HPDE6-E6E7 (cell line): Measurements from ENCODE around the gene UGT1A8.

Source experiments
- DNase-seq: peaks from one replicate; pipeline ENCODE4 v3.0.0; 2011; ENCODE audit warnings: missing footprints; ENCODE audit errors: extremely low spot score

Gene UGT1A8

DNA sequence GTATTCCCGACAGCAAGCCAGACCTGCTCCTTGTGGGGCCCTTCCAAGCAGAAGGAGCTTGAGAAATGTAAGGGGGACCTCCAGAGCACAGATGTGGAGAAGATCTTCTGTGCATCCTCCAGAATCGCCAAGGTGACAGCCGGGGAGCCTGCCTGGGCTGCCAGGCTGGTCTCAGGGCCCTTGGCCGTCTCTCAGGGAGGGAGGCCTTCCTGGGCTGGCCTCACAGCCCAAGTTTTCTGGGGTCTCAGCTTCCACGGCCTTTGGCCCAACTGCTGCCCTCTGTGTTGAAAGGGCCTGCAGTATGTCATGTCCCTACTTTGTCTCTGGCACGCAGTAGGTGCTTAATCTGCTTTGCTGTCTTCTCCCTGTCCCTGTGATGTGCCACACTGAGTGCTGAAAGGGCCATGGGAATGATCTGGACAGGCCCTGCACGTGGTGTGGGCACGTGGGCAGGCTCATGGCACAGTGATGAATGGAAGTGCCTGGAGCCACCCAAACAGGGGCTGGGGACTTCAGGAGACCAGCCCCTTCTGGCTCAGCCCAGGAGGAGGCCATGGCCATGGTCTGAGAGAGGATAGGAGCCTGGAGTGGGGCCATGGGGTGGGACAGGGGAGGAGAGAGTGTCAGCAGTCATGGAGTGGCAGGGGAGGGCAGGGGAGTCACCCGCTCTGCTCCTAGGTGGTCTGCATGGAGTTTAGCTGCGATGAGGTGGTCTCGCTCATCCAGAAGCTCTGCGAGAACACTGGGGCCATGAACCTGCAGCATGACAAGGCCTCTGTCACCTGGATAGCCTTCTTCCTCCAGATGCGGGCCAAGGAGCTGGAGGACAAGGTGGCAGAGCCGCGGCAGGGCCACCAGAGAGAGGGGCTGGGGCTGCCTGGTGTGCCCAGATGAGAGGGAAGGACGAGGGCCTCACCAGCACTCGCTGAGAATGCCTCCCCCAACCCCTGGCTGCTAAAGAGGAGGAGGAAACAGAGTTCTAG, 201.5 kb downstream of the UGT1A8 start:
- DNase-seq = no peak

DNA sequence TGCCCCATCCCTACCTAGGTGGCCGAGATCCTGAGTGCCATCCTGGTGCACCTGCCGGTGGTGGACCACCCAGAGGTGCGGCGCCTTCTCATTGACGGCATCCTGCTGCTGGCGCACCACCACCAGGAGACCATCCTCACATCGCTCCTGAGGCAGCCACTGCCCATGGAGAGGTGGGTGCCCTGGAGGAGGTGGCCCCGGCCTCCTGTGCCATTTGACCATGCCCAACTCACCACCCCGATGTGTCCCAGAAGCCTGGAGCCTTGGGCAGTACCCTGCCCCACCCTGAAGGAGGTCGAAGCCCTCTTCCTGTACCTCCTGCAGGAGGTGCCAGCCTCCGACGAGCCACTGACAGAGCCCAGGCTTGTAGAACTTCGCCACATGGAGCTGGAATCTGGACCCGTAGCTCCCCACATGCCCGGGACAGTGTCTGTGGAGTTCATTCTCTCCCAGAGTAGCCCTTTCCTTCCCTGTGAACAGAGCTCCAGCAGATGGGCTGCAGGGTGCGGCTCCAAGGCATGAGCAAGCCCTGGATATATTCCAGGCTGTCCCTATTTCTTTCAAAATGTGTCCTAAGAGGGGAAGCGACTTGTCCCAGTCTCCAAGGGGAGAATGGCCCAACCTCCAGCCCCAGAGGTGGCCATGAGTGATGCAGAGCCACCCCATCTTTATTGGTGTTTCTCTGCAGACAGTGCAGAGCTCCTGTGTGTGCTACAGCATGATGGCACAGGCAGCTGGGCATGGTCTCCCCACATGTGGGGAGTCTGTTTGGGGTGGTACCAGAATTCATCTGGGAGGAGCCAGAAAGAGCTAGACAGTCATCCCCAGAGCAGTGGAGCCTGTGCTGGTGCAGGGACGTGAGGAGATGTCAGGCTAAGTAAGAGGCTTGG, 202.7 kb downstream of the UGT1A8 start:
- no peak for DNase-seq

DNA sequence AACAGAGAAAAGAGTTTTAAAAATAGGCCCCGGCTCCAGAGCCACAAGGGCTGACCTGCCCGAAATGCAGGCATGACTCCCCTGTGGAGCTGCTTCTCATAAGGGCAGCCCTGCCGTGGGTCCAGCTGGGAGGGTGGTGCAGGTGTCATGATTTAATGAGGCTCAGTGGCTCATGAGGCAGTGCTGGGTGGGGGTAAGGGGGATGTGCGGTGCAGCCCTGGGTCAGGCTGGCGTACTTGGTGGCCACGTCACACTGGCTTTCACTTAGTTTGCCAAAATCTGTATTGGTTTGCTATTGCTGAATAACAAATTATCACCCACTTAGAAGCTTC, 203.3 kb downstream of the UGT1A8 start:
- no peak for DNase-seq

DNA sequence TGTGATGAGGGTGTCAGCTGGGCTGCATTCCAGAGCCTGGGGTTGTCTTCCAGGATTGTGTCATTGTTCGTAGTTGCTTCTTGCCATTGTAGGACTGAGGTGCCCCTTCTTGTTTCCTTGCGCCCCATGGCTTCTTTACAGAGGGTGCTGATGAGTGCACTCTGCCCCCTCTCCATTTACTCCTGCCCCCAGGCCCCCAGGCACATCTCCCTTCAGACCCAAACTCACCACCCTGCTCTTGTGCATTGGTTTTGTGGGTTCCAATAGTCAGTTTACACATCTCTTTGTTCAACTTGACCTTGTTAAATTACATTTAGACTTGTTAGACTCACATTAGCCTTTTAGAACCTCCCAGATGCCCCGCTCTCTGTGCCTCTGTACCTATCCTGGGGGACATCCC, 203.8 kb downstream of the UGT1A8 start:
- DNase-seq = no peak

DNA sequence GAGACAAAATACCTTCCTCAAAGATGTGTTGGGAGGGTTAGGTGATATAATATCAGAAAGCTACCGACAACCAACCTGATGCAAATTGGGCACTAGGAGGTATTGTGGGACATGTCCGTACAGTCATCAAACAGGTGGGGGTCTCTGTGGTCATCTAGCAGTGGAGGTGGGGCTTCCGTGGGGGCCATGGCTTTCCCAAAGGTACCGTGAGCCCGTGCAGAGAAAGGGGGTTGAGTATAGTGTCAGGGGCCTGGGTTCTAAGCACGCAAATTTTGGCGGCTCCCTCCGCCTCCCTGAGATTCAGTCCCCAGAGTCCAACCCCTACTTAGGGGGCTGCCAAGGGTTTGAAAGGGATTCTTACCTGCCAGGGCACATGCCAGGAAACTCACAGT, 204.3 kb downstream of the UGT1A8 start:
- no peak for DNase-seq

DNA sequence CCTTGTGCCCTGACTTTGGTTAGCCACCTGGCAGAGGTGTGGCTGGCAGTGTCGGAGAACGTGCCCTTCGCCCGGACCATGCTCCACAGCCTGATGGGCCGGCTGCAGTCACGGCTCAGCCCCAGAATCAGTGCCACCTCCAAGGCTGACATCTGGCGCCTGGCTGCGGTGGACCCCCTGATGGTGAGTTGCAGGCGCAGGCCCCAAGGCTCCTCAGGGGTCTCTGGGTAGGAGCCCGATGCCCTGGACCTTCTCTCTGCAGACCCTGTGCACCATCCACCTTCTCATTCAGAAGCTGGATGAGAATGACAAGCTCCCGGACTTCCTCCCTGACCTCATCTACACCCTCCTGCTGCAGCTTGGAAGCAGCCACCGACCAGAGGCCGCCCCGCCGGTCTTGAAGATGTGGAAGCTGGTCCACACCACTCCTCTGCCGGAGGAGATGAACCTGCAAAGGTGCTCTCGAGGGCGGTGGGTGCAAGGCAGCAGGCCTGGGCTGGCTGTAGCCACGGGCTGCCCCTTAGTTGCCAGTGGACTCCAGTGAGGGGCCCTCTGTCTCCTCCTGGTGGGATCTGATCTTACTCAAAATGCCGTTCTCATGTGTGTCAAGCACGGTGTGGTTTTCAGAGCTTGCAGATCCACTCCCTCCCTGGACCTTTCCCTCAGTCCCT, 204.8 kb downstream of the UGT1A8 start:
- DNase-seq = no peak
